A549 treated with CORT108297 at 1 μM for 4 hours (cell line): ENCODE data around the gene GALNT14. TPM values are rescaled to one million over a fixed set of nuclear protein-coding genes. Genes with fewer than 3 reads are reported as not detected.

Experiments used
- total RNA-seq: library from RNA; stranded (reverse); fragments of 200-300 nt; extraction: Qiagen RNA extraction; gene quantifications from 5 replicates; pipeline ENCODE4 v1.2.3, GENCODE V29; 2022

GALNT14 gene
- total RNA-seq: 44.4 to 51.6 TPM (median 48.4 TPM) in 5 replicates

GRCh38 chr2:31138037-31138962 lies at the start of gene GALNT14:
GALNT14 (minus strand) TSS chr2:31138440; CDS start chr2:31138086, 354 bp downstream.

Other genes with a start within 250 kb of the GALNT14 start
- gene CAPN14, start 79.1 kb upstream of the GALNT14 start, total RNA-seq: 0.02 to 0.07 TPM (median 0.03 TPM) in 4 of 5 replicates, not detected in the other
- gene EHD3, start 95.7 kb upstream of the GALNT14 start, total RNA-seq: 8.0 to 9.7 TPM (median 8.9 TPM) in 5 replicates